ENCODE data around the gene MYO3B. TPM values are rescaled to one million over a fixed set of nuclear protein-coding genes. Genes with fewer than 3 reads are reported as not detected.

Gene MYO3B
- total and polyA plus RNA-seq, 2 of the 8 experiments (the other 6 are each of a cell fraction or from before 2014, with no cell fraction given): 0.17 to 0.19 TPM

DNA sequence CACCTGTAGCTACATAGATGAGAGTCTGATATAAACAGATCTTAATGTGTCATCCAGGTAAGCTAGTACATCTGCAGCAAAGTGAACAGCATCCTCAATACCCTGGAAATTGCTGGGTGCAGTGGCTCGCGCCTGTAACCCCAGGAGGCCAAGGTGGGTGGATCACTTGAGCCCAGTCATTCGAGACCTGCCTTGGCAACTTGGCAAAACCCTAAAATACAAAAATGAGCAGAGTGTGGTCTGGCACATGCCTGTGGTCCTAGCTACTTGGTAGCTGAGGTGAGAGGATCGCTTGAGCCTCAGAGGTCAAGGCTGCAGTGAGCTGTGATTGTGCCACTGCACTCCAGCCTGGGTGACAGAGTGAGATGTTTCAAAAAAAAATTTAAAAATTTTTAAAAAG lies 303.3 kb downstream of the MYO3B start:
- Histone ChIP-seq H2BK120ac (replicated peaks; ENCODE audit: low read depth, low read length) (no peak overlapping the region), H3K4me3 (ENCODE audit: extremely low read depth in 1 of 4, insufficient read depth in 2 of 4, low read depth in 3 of 4, low read length in 4 of 4) (no peak overlapping the region), H3K27me3 (replicated peaks in 1 of 4; ENCODE audit: control insufficient read depth in 3 of 4, extremely low read depth in 1 of 4, insufficient read depth in 3 of 4, low read length in 3 of 4) (no peaks in the 10 kb centered on the region), H3K79me2 (ENCODE audit: control insufficient read depth in 1 of 2, insufficient read depth in 2 of 2, low read length in 2 of 2) (no peaks in the 10 kb centered on the region), H2BK12ac (ENCODE audit: low read depth, low read length) (no peak overlapping the region), H4K8ac (ENCODE audit: extremely low read depth, insufficient read depth, low read length) (no peak overlapping the region), H3K36me3 (ENCODE audit: control insufficient read depth in 2 of 4, insufficient read depth in 4 of 4, low read length in 3 of 4) (no peaks in the 10 kb centered on the region), H3K9me3 (ENCODE audit: insufficient read depth in 2 of 2, low read depth in 1 of 2, low read length in 1 of 2) (no peaks in the 10 kb centered on the region), H2BK5ac (ENCODE audit: low read depth, low read length) (no peak overlapping the region), H3K4me2 (ENCODE audit: insufficient read depth in 1 of 2, low read depth in 2 of 2, low read length in 2 of 2) (no peak overlapping the region), H3K4ac (replicated peaks; ENCODE audit: insufficient read length, low read depth, low read length) (no peak overlapping the region), H3K79me1 (ENCODE audit: low read depth, low read length) (no peaks in the 10 kb centered on the region), H2AK5ac (ENCODE audit: low read depth, low read length) (no peak overlapping the region), H4K91ac (replicated peaks; ENCODE audit: insufficient read length, low read length) (no peak overlapping the region), H2AFZ (ENCODE audit: low read length) (no peak overlapping the region), H3K18ac (ENCODE audit: extremely low read depth, low read length) (no peak overlapping the region), H3K56ac (replicated peaks; ENCODE audit: insufficient read length, low read depth, low read length) (no peak overlapping the region), H3K23me2 (ENCODE audit: low read depth, low read length) (no peaks in the 10 kb centered on the region), H3K23ac (ENCODE audit: insufficient read length) (no peak overlapping the region), H3K27ac (ENCODE audit: low read depth, low read length) (no peak overlapping the region), H2BK15ac (ENCODE audit: low read length) (no peak overlapping the region), H3K14ac (ENCODE audit: insufficient read length) (no peak overlapping the region), H4K5ac (ENCODE audit: insufficient read length, low read depth, low read length) (no peak overlapping the region), H4K20me1 (replicated peaks in 1 of 2; ENCODE audit: control insufficient read depth in 1 of 2, insufficient read depth in 2 of 2, low read length in 2 of 2) (no peaks in the 10 kb centered on the region), H2BK20ac (ENCODE audit: low read length) (no peak overlapping the region), H3K9ac (replicated peaks in 1 of 4; ENCODE audit: extremely low read depth in 1 of 4, low read depth in 3 of 4, low read length in 3 of 4) (no peak overlapping the region), H3K4me1 (replicated peaks in 1 of 4; ENCODE audit: control insufficient read depth in 3 of 4, insufficient read depth in 4 of 4, low read length in 3 of 4) (no peaks in the 10 kb centered on the region)
- WGBS, 2 experiments (ENCODE audit: extremely low coverage in 1 of 2, insufficient coverage in 1 of 2, insufficient read length in 1 of 2, insufficient replicate concordance in 2 of 2, low coverage in 1 of 2, low lambda C conversion rate in 2 of 2, missing lambda C conversion rate in 1 of 2): 85% methylated on average over 4 of the region's 4 CpGs; no CpG with 5 or more reads in 1 of the 2 experiments
- TF ChIP-seq EP300 (IDR thresholded peaks at IDR 0.05; ENCODE audit: borderline replicate concordance in 1 of 2, low read depth in 2 of 2, low read length in 2 of 2): no peak
- TF ChIP-seq SP1 (IDR thresholded peaks at IDR 0.05; ENCODE audit: low read depth, low read length): no peak
- TF ChIP-seq KDM1A (IDR thresholded peaks at IDR 0.05; ENCODE audit: borderline replicate concordance, low read length): no peak
- no peak for TF ChIP-seq KDM5A (IDR thresholded peaks at IDR 0.05; ENCODE audit: low read length)
- TF ChIP-seq SUZ12 (IDR thresholded peaks at IDR 0.05; ENCODE audit: low read length): no peak
- no peak for TF ChIP-seq POLR2AphosphoS5 (IDR thresholded peaks at IDR 0.05; ENCODE audit: low read depth, low read length)
- TF ChIP-seq SP2 (IDR thresholded peaks at IDR 0.05; ENCODE audit: low read length): no peak
- CTCF ChIA-PET (ENCODE audit: partially characterized antibody): interaction anchor here (1.3 kb wide), 1 partner anchor 72 kb away, joined by 5 read pairs; no protein-coding TSS in a partner anchor
- POLR2A ChIA-PET (ENCODE audit: partially characterized antibody): interaction anchor here (1.2 kb wide), 1 partner anchor 70 kb away, joined by 3 read pairs; no protein-coding TSS in a partner anchor
- FAIRE-seq (no peak), DNase-seq (ENCODE audit: low read depth in 1 of 2, low spot score in 2 of 2) (no peak)
